ENCODE measurements around the gene CACNA1E.

DNA sequence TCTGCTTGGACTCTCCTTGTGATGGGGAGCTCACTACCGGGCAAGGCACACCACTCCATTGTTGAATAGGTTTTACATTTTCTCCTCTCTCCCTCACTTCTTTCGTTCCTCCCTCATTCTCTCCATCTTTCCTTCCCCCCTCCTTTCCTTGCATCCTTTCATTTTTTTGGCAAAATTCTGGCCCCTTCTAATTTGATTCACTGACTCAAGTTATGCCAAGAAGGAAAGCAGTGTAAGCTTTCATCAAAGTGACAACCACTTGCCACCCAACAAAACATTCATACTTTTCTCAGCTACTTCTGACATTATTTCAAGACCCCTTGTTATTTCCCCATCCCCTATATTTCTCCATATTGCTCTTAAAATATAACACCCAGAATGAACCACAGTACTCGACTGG, 68.4 kb downstream of the CACNA1E start:
- TF ChIP-seq, protein P1, sequence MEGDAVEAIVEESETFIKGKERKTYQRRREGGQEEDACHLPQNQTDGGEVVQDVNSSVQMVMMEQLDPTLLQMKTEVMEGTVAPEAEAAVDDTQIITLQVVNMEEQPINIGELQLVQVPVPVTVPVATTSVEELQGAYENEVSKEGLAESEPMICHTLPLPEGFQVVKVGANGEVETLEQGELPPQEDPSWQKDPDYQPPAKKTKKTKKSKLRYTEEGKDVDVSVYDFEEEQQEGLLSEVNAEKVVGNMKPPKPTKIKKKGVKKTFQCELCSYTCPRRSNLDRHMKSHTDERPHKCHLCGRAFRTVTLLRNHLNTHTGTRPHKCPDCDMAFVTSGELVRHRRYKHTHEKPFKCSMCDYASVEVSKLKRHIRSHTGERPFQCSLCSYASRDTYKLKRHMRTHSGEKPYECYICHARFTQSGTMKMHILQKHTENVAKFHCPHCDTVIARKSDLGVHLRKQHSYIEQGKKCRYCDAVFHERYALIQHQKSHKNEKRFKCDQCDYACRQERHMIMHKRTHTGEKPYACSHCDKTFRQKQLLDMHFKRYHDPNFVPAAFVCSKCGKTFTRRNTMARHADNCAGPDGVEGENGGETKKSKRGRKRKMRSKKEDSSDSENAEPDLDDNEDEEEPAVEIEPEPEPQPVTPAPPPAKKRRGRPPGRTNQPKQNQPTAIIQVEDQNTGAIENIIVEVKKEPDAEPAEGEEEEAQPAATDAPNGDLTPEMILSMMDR (IDR thresholded peaks at IDR 0.05) = no peak
- TF ChIP-seq EZH2 (IDR thresholded peaks at IDR 0.05; ENCODE audit: borderline replicate concordance, insufficient read depth, low read depth, low read length, poor library complexity, severe bottlenecking) = no peak
